GM23338 (cell line): ENCODE results near the gene P2RX4.

ENCODE experiments used
- CREB1 ChIP-seq: fragments of 250-450 bp; sonication (Bioruptor Pico); IDR thresholded peaks from 2 replicates; pipeline ENCODE4 v1.5.0; 2020; ENCODE audit warnings: low read depth, mild to moderate bottlenecking, moderate library complexity
- CTCF ChIP-seq, 2 experiments: fragments of 200-600 bp in 1 of 2; sonication (generic) in 1 of 2; conservative IDR thresholded peaks; 2 replicates each; pipeline versions ENCODE4 v1.5.1 to v1.6.1; 2016 to 2017; ENCODE audit warnings: antibody characterized with exemption in 2 of 2, low read depth in 2 of 2, mild to moderate bottlenecking in 2 of 2, moderate library complexity in 1 of 2
- ETS1 ChIP-seq: IDR thresholded peaks from 2 replicates; pipeline ENCODE4 v1.6.1; 2016; ENCODE audit warnings: antibody characterized with exemption
- EZH2 ChIP-seq: fragments of 200-600 bp; sonication (generic); IDR thresholded peaks from one replicate; pipeline ENCODE4 v1.8.0; 2017; ENCODE audit warnings: antibody characterized with exemption, mild to moderate bottlenecking, low read depth; ENCODE audit not compliant: unreplicated experiment
- EZH2phosphoT487 ChIP-seq: fragments of 200-600 bp; sonication (generic); IDR thresholded peaks from one replicate; pipeline ENCODE4 v1.8.1; 2018; ENCODE audit warnings: antibody characterized with exemption; ENCODE audit not compliant: unreplicated experiment
- JUNB ChIP-seq: IDR thresholded peaks from one replicate; pipeline ENCODE4 v1.6.1; 2016; ENCODE audit warnings: antibody characterized with exemption; ENCODE audit not compliant: unreplicated experiment
- POLR2AphosphoS5 ChIP-seq: IDR thresholded peaks from 2 replicates; pipeline ENCODE4 v1.6.1; 2016; ENCODE audit warnings: antibody characterized with exemption, low read depth
- REST ChIP-seq: IDR thresholded peaks from one replicate; pipeline ENCODE4 v1.6.1; 2018; ENCODE audit warnings: antibody characterized with exemption; ENCODE audit not compliant: unreplicated experiment
- ZNF114 ChIP-seq: fragments of 250-450 bp; sonication (Bioruptor Pico); IDR thresholded peaks from 2 replicates; pipeline ENCODE4 v1.5.0; 2020; ENCODE audit warnings: mild to moderate bottlenecking, moderate library complexity
- ZNF331 ChIP-seq: fragments of 250-450 bp; sonication (Bioruptor Pico); IDR thresholded peaks from 2 replicates; pipeline ENCODE4 v1.5.0; 2020; ENCODE audit warnings: low read depth, mild to moderate bottlenecking, moderate library complexity

GRCh38 chr12:121209624-121210572, at the start of gene P2RX4:
- no peak for TF ChIP-seq REST
- peak; percentile 63; the same call in 1 of the 2 replicates for TF ChIP-seq CREB1
- TF ChIP-seq CTCF (conservative IDR thresholded peaks at IDR 0.05; ENCODE audit: low read depth in 2 of 2) = peak; percentile 15 to 60; a peak in 2 of 4 replicates
- TF ChIP-seq EZH2phosphoT487 = no peak
- no peak for TF ChIP-seq EZH2
- peak; percentile 86 for TF ChIP-seq POLR2AphosphoS5
- no peak for TF ChIP-seq JUNB
- no peak for TF ChIP-seq ZNF114
- no peak for TF ChIP-seq ETS1
- TF ChIP-seq ZNF331 = no peak
